Measurements from ENCODE around the gene EIF1B.
A peak's percentile ranks its signal among the peaks of the same experiment; 100 is the strongest.

Gene EIF1B

DNA sequence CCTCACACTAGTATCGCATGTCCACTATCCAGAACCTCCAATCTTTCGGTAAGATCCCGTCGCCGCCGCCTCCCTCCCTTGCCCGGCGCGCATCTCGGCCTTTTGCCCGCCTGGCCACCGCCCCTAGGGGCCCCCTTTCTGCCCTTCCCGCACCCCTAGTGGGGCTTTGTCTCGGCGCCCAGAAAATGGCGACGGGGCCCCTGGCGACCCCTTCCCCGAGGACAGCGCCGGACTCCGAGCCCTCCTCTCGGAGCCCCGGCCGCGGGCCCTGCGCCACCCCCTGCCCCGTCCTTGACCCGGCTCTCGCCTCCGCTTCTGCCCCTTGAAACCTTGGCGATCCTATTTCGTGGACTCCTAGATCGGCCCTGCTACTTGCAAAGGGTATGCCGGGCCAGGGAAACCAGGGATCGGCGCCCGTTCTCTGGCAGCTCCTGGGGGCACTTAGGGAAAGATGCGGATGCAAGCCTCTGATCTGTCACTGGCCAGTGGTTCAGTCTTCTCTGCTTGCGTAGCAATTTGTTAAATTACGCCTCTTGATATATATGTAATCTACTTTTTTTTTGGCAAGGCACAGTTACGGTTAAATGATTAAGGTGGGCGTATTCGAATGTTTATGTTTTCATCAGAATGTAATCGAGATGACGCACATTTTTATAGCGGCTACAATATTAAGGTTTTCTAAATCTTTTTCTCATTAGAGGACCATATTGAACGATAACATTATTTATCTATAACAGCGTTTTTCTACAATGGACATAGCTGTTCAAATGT lies 603 bp downstream of the EIF1B start:
- peak overlapping the region; percentile 83 for H3K4me3 ChIP-seq (ENCODE audit: low read length)
- H3K9ac ChIP-seq (ENCODE audit: low read depth, low read length): peak overlapping the region; percentile 100
- H3K27me3 ChIP-seq (ENCODE audit: insufficient read depth, low read length): no peaks in the 10 kb centered on the region
- under 1% methylated on average over 43 of the region's 49 CpGs for WGBS
- peaks cover 10% of the 10 kb centered on the region for H3K4me1 ChIP-seq (ENCODE audit: insufficient read depth, low read length)
- H3K27ac ChIP-seq (ENCODE audit: low read depth, low read length): peak overlapping the region; percentile 96
- H3K36me3 ChIP-seq (ENCODE audit: insufficient read depth, low read length): peaks cover 41% of the 10 kb centered on the region
- no peaks in the 10 kb centered on the region for H3K9me3 ChIP-seq (ENCODE audit: insufficient read depth, low read depth, low read length)

DNA sequence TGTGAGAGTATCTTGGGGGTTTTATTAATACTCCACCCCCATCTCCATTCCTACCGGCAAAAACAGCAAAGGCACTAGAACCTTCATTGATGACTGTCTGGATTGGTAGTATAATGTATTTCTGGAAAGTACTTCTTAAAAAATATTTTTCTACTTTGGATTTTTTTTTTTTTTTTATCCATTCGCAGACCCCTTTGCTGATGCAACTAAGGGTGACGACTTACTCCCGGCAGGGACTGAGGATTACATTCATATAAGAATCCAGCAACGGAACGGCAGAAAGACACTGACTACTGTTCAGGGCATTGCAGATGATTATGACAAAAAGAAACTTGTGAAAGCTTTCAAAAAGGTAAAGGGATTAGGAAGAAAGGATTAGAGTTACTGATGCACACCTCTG lies 1.2 kb downstream of the EIF1B start:
- H3K27ac ChIP-seq (ENCODE audit: low read depth, low read length): no peak overlapping the region
- peak overlapping the region; percentile 100 for H3K9ac ChIP-seq (ENCODE audit: low read depth, low read length)
- WGBS: 11% methylated on average over 5 of the region's 6 CpGs

DNA sequence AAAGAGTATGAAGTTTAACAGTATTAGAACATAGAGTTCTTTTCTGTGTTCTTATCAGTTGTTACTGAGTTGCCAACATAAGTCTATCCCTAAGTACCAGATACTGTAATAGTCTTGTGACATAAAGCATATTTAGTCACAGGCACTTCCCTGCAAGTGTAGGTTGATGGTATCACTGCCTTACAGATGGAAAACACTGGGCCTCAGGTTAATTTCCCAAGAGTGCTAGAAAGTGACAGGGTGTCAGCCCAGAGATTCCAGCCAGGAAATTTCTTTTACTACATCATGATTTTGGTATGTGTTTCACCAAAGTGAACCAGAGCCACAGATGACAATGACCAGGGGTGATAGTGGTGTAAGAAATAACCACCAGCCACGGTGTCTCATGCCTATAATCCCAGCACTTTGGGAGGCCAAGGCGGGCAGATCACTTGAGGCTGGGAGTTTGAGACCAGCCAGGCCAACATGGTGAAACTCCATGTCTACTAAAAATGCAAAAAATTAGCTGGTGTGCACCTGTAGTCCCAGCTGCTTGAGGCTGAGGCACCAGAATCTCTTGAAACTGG lies 3.2 kb downstream of the EIF1B start:
- no peak overlapping the region for H3K4me3 ChIP-seq (ENCODE audit: low read length)
- peaks cover 41% of the 10 kb centered on the region for H3K36me3 ChIP-seq (ENCODE audit: insufficient read depth, low read length)
- 97% methylated on average over 2 of the region's 2 CpGs for WGBS
- no peaks in the 10 kb centered on the region for H3K9me3 ChIP-seq (ENCODE audit: insufficient read depth, low read depth, low read length)
- no peak overlapping the region for H3K9ac ChIP-seq (ENCODE audit: low read depth, low read length)
- H3K4me1 ChIP-seq (ENCODE audit: insufficient read depth, low read length): peaks cover 10% of the 10 kb centered on the region
- no peaks in the 10 kb centered on the region for H3K27me3 ChIP-seq (ENCODE audit: insufficient read depth, low read length)
- H3K27ac ChIP-seq (ENCODE audit: low read depth, low read length): no peak overlapping the region

More for the DNA sequence above, 1.2 kb downstream of the EIF1B start:
- Histone ChIP-seq H3K4me3 (ENCODE audit: low read length) (peak overlapping the region; percentile 83), H3K4me1 (ENCODE audit: insufficient read depth, low read length) (peaks cover 10% of the 10 kb centered on the region), H3K27me3 (ENCODE audit: insufficient read depth, low read length) (no peaks in the 10 kb centered on the region), H3K36me3 (ENCODE audit: insufficient read depth, low read length) (peaks cover 41% of the 10 kb centered on the region), H3K9me3 (ENCODE audit: insufficient read depth, low read depth, low read length) (no peaks in the 10 kb centered on the region)

DNA sequence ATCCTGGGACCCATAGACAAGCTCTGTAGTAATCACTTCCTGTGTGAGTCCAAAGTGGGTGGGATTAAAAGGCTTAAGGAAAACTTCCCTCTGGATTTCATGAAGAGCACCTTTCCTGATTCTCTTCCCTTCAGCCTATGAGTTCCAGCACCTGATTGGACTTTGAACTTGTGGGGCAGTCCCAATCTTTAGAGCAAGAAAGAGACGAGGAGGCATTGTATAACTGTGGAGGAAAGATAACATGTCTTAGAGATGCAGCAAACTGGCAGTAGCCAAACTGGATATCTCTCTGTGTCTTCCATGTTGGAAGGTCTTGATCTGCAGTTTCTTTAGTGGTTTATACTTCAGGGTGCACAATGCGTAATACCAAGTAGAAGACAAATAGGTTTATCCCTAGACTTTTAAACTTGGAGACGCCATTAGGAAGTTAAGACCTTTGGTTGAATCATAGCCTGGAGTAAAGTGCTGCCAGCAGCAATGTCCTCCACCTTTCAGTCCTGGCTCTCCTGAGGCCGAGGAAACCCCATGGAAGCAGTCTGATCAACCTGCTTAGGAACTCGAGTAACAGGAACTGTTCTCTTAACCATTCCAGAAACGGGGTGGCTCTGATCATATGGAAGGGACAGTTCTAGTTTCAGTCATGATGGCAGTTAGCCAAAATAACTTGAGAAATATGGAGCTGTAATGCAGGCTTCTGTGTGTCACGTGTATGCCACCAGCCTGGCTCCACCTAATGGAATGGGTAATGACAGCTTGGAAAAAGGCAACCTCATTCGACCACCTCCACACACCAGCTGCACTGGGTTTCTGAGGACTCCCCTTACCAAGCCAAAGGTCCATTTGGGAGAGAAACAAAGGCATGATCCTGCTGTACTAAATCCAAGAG lies 4.7 kb downstream of the EIF1B start:
- H3K9me3 ChIP-seq (ENCODE audit: insufficient read depth, low read depth, low read length): no peaks in the 10 kb centered on the region
- WGBS: 91% methylated on average over 8 of the region's 8 CpGs
- no peak overlapping the region for H3K9ac ChIP-seq (ENCODE audit: low read depth, low read length)
- no peak overlapping the region for H3K27ac ChIP-seq (ENCODE audit: low read depth, low read length)
- H3K36me3 ChIP-seq (ENCODE audit: insufficient read depth, low read length): peaks cover 41% of the 10 kb centered on the region
- H3K27me3 ChIP-seq (ENCODE audit: insufficient read depth, low read length): no peaks in the 10 kb centered on the region
- peaks cover 5% of the 10 kb centered on the region; the same call in 1 of the 2 replicates for H3K4me1 ChIP-seq (ENCODE audit: insufficient read depth, low read length)
- H3K4me3 ChIP-seq (ENCODE audit: low read length): no peak overlapping the region

- H3K27me3 ChIP-seq (ENCODE audit: insufficient read depth, low read length): no peaks in the 10 kb centered on the region
- H3K4me1 ChIP-seq (ENCODE audit: insufficient read depth, low read length): no peaks in the 10 kb centered on the region
- no peak overlapping the region for H3K27ac ChIP-seq (ENCODE audit: low read depth, low read length)
- peaks cover 24% of the 10 kb centered on the region for H3K36me3 ChIP-seq (ENCODE audit: insufficient read depth, low read length)
- H3K9me3 ChIP-seq (ENCODE audit: insufficient read depth, low read depth, low read length): no peaks in the 10 kb centered on the region
- 44% methylated on average over 5 of the region's 6 CpGs for WGBS
- H3K9ac ChIP-seq (ENCODE audit: low read depth, low read length): no peak overlapping the region
- no peak overlapping the region for H3K4me3 ChIP-seq (ENCODE audit: low read length)
Observed at GRCh38 chr3:40317061-40317855, 7.8 kb downstream of the EIF1B start.

DNA sequence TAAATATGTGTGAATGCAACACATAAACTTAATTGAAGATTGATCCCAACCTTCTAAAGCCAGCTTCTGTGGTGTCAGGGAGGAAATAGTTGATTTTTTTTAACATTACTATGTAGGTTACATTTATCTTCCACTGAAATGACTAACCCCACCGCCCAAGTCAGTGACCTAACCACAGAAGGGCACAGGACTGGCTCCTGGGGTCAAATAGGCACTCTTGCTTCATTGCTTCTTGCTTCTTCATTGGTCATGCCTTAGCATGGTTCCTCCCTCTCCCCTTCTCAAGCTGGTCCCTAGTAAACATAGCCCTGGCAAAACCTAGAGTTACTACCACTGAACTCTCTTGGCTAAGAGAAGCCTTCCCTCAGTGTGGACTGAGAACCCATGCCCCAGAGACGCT lies 12.3 kb downstream of the EIF1B start:
- H3K27ac ChIP-seq (ENCODE audit: low read depth, low read length): no peak overlapping the region
- 99% methylated on average over 2 of the region's 2 CpGs for WGBS
- H3K27me3 ChIP-seq (ENCODE audit: insufficient read depth, low read length): no peaks in the 10 kb centered on the region
- H3K36me3 ChIP-seq (ENCODE audit: insufficient read depth, low read length): no peaks in the 10 kb centered on the region
- no peaks in the 10 kb centered on the region for H3K4me1 ChIP-seq (ENCODE audit: insufficient read depth, low read length)
- no peaks in the 10 kb centered on the region for H3K9me3 ChIP-seq (ENCODE audit: insufficient read depth, low read depth, low read length)
- no peak overlapping the region for H3K4me3 ChIP-seq (ENCODE audit: low read length)
- H3K9ac ChIP-seq (ENCODE audit: low read depth, low read length): no peak overlapping the region

DNA sequence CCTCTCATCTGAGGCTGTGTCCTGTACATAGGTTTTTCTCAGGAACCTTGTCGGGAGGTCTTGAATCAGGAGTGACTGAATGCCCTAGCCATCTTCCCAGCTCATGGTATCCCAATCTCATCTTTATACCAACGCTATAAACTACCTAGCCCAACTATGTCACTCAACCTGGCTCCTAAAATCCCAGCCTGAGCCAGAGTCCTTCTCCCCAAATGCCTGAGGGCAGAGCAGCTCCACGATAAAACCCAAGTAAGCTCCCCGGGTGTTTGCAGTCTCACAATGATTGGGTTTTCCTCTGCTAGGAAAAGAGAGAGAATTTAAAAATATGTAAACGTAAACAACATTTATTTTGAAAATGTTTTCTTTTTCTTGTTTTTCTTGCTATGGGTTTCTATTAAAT lies 14.4 kb downstream of the EIF1B start:
- Histone ChIP-seq H3K9ac (ENCODE audit: low read depth, low read length) (no peak overlapping the region), H3K27ac (ENCODE audit: low read depth, low read length) (no peak overlapping the region), H3K36me3 (ENCODE audit: insufficient read depth, low read length) (no peaks in the 10 kb centered on the region), H3K4me1 (ENCODE audit: insufficient read depth, low read length) (peaks cover 6% of the 10 kb centered on the region), H3K9me3 (ENCODE audit: insufficient read depth, low read depth, low read length) (no peaks in the 10 kb centered on the region), H3K27me3 (ENCODE audit: insufficient read depth, low read length) (no peaks in the 10 kb centered on the region), H3K4me3 (ENCODE audit: low read length) (no peak overlapping the region)
- 68% methylated on average over 4 of the region's 5 CpGs for WGBS

DNA sequence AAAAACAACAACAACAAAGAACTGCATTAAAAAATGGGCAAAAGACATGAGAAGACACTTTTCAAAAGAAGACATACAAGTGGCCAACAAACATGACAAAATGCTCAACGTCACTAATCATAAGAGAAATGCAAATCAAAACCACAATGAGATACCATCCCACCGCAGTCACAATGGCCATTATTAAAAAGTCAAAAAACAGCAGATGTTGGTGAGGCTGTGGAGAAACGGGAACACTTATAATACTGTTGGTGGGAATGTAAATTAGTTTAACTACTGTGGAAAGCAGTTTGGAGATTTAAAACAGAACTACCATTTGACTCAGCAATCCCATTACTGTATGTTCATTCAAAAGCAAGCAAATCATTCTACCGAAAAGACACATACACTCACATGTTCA lies 15.1 kb downstream of the EIF1B start:
- WGBS: 85% methylated on average over 4 of the region's 4 CpGs
- Histone ChIP-seq H3K4me3 (ENCODE audit: low read length) (no peak overlapping the region), H3K9me3 (ENCODE audit: insufficient read depth, low read depth, low read length) (no peaks in the 10 kb centered on the region), H3K4me1 (ENCODE audit: insufficient read depth, low read length) (peaks cover 13% of the 10 kb centered on the region), H3K27ac (ENCODE audit: low read depth, low read length) (no peak overlapping the region), H3K27me3 (ENCODE audit: insufficient read depth, low read length) (no peaks in the 10 kb centered on the region), H3K36me3 (ENCODE audit: insufficient read depth, low read length) (no peaks in the 10 kb centered on the region), H3K9ac (ENCODE audit: low read depth, low read length) (no peak overlapping the region)

DNA sequence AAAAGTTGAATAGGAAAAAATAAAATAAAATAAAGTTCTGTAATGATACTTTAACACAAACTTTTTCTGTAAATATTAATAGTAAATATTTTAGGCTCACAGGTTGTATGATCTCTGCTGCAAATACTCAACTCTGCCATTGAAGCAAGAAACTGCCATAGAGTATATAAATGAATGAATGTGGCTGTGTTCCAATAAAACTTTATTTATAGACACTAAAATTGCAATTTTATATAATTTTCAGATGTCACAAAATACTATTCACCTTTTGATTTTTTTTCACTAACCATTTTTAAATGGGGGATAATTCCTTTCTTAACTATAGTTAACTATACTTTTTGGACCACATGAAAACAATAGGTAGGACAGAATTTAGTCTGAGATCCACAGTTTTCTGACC lies 16.0 kb downstream of the EIF1B start:
- no peaks in the 10 kb centered on the region for H3K9me3 ChIP-seq (ENCODE audit: insufficient read depth, low read depth, low read length)
- H3K4me1 ChIP-seq (ENCODE audit: insufficient read depth, low read length): peaks cover 13% of the 10 kb centered on the region
- no peaks in the 10 kb centered on the region for H3K36me3 ChIP-seq (ENCODE audit: insufficient read depth, low read length)
- no peak overlapping the region for H3K9ac ChIP-seq (ENCODE audit: low read depth, low read length)
- H3K27ac ChIP-seq (ENCODE audit: low read depth, low read length): no peak overlapping the region
- H3K27me3 ChIP-seq (ENCODE audit: insufficient read depth, low read length): no peaks in the 10 kb centered on the region
- H3K4me3 ChIP-seq (ENCODE audit: low read length): no peak overlapping the region

DNA sequence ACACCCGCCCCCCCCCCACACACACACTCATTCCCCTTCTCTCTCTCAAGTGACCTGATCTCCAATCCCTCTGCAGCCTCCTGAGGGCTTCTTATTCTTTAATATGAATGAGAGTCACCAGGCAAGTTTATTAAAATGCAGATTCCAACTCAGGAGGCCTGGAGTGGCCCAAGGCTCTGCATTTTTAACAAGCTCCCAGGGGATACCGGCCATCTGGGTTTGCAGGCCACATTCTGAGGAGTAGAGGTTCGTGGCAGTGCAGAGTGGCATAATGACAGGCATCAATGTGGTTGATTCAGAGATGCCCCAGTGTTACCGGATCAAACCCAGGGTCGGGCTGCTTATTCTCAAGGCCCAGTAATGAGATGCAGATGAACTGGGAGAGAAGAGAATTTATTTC lies 18.9 kb downstream of the EIF1B start:
- no peaks in the 10 kb centered on the region for H3K27me3 ChIP-seq (ENCODE audit: insufficient read depth, low read length)
- 29% methylated on average over 5 of the region's 5 CpGs for WGBS
- H3K27ac ChIP-seq (ENCODE audit: low read depth, low read length): no peak overlapping the region
- H3K4me3 ChIP-seq (ENCODE audit: low read length): no peak overlapping the region
- H3K4me1 ChIP-seq (ENCODE audit: insufficient read depth, low read length): peaks cover 13% of the 10 kb centered on the region
- H3K9me3 ChIP-seq (ENCODE audit: insufficient read depth, low read depth, low read length): no peaks in the 10 kb centered on the region
- no peaks in the 10 kb centered on the region for H3K36me3 ChIP-seq (ENCODE audit: insufficient read depth, low read length)
- no peak overlapping the region for H3K9ac ChIP-seq (ENCODE audit: low read depth, low read length)

Data from HUES64 (cell line).